Vagina (tissue), 2 donors: ENCODE results near the gene PRODH.

ENCODE experiments used
- CTCF ChIP-seq, 3 experiments: fragments of 450-650 bp in 2 of 3; fragments of 200-600 bp in 1 of 3; sonication (generic) in 1 of 3; IDR thresholded peaks; one replicate each; pipeline ENCODE4 v1.5.1; 2017 to 2019; ENCODE audit warnings: antibody characterized with exemption in 3 of 3, mild to moderate bottlenecking in 2 of 3, moderate library complexity in 2 of 3
- POLR2A ChIP-seq, 2 donors: fragments of 450-650 bp; IDR thresholded peaks; one replicate each; pipeline ENCODE4 v1.6.1; 2017; ENCODE audit warnings: antibody characterized with exemption in 2 of 2, mild to moderate bottlenecking in 2 of 2, moderate library complexity in 2 of 2

- TF ChIP-seq CTCF (IDR thresholded peaks at IDR 0.05) (no peak), POLR2A (IDR thresholded peaks at IDR 0.05) (no peak)
Observed at GRCh38 chr22:18970948-18971315, 34.8 kb upstream of the PRODH start.
